GM21381 (cell line): ENCODE results near the gene CABLES2.

ENCODE experiments used
- ATAC-seq: cut with Tn5 transposase; IDR thresholded peaks from one replicate; pipeline ENCODE4 v1.9.1; 2021; ENCODE audit warnings: mild to moderate bottlenecking, moderate library complexity; ENCODE audit not compliant: unreplicated experiment

CABLES2 gene

DNA sequence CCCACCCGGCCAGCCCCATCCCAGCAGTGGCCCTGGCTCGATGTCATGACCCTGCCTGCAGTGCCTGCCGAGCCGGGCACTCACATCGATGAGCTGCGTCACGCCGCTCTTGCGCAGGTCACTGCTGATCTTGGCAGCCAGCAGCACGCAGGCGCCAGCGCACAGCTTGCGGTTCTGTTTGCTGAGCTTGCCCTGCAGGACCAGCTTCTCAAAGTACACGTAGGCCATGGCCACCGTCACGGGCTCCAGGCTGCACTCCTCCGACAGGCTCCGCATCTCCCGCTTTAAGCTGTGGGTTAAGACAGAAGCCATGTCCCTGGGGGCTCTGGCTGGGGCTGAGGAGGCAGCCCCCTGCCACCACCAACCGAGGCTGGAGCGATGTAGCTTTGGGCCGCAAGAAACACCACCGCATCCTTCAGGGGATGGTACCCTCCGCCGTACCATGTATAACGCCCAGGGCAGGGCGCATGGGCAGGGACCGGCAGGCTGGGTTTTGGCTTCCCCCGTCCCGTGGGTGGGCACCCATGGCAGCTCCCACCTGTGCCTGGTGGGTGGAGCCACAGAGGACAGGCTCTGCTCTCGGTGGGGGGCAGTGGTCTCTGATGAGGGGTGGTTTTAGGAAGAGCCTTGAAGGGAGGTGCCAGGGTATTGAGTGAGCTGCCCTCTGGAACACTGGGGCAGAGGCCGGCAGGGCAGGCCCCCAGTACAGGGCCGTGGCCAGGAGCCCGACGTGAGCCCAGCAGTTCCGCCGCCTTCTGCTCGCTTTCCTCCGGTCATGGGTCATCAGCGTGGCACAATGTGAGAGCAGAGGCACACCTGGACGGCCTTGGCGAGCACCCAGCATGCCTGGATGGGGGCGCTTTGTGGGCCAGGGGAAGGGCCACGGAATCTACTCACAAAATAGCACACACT, 15.7 kb downstream of the CABLES2 start:
- no peak for ATAC-seq

DNA sequence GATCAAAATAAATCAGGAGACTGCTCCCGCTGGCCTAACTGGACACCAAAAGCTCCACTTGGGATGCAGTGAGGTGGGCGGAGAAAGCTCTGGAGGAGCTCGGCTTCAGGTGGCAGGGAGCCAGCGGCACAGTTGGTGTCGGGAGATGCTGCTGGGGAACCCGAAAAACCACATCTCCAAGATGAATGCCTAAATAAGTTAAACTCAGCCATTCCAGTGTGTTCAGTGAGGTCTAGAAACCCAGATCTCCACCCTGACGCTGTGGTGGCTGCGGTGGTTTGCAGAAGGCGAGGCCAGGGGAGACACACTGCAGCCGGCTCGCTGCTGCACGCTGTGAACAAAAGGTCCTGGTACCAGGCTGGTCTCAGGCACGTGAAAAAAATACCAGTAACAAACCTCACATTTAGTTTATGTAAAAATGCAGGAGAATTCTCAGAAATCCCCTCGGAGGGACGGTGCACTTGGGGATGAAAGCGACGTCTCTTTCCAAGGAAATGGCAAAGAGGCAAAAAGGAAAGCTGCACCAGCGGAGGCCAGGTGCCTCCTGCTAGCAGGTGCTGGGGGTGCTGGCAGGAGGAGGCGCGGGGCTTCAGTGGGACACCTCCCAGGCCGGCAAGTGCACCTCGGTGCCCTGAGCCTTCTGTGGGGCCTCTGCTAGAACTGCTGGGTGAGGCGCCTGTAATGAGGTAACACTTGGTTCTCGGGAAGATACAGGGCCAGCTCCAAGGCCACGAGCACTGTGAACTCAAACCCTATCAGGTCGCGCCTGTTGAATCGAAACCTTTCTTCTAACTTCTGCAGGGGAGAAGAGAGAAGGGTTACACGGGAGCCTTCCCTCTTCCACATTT, 16.5 kb downstream of the CABLES2 start:
- ATAC-seq = no peak

DNA sequence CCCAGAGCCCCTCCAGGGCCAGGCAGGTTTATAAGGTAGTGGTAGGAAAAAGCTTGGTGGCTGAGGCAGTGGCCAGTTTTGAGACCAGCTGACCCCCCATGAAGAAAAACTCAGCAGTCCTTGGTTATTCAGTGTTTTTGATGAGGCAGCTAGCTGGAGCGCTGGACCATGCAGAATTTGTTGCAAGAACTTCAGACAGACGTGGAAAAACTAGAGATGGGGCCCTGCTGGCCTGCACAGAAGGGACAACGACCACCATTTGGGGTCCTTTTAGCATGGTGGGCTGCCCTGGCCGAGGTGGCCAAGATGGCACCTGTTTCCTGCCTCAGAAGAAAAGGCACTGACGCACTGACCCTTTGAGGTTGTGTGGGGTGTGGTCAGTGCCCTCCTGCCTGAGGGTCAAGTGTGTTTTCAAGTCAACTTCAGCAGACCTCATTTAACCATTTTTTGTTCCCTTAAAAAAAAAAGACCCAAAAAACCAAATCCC, 17.4 kb downstream of the CABLES2 start:
- ATAC-seq = no peak

GRCh38 chr20:62388839-62389600, 18.1 kb downstream of the CABLES2 start:
- no peak for ATAC-seq

DNA sequence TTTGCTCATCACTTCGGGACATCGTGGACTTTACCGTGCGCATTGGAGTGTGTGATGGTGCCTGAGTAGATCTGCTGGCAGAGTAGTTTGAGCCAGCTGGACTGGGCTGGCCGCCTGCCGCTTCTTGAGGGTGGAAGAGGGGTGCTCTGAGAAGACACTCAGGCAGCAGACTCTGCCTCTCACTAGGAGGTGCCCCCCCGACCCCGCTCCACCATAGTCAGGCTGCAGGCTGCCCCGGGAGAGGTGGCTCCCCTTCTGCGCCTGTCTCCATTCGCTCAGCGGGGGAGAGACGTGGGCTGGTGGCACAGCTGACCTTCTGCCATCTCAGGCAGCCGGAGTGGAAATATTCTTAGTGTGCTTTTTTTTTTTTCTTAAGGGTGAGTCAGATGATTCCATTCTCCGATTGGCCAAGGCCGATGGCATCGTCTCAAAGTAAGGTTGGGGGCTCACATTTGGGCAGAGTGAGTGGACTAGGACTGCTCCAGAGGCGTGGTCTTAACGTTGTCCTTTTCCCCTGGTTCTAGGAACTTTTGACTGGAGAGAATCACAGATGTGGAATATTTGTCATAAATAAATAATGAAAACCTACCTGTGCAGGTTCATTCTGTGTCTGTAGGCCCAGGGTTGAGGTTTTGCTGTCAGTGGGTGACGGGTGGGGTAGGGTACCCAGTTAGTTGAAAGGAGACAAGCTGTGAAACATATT, 19.0 kb downstream of the CABLES2 start:
- no peak for ATAC-seq

GRCh38 chr20:62387219-62387913, 19.7 kb downstream of the CABLES2 start:
- no peak for ATAC-seq

GRCh38 chr20:62386383-62387218, 20.5 kb downstream of the CABLES2 start, which contains the start of gene RPS21:
TSS of gene RPS21 (plus strand) at chr20:62387103. CDS start at chr20:62387339, 236 bp downstream.
- ATAC-seq = peak; percentile 75

- no peak for ATAC-seq
Measured at GRCh38 chr20:62382306-62383198, 24.5 kb downstream of the CABLES2 start.

DNA sequence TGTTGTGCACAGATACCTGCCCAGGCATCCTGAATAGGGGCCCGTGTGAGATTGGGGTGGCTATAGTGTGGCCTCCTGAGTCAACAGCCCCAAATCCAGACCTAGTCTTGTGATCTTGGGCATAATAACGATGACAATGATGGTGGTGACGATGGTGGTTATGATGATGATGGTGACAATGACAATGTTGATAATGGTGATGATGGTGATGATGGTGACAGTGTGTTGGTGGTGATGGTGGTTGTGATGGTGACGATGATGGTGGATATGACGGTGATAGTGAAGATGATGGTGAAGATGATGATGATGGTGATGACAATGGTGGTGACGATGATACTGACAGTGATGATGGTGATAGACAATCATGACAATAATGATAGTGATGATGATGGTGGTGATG, 25.2 kb downstream of the CABLES2 start:
- ATAC-seq = no peak

DNA sequence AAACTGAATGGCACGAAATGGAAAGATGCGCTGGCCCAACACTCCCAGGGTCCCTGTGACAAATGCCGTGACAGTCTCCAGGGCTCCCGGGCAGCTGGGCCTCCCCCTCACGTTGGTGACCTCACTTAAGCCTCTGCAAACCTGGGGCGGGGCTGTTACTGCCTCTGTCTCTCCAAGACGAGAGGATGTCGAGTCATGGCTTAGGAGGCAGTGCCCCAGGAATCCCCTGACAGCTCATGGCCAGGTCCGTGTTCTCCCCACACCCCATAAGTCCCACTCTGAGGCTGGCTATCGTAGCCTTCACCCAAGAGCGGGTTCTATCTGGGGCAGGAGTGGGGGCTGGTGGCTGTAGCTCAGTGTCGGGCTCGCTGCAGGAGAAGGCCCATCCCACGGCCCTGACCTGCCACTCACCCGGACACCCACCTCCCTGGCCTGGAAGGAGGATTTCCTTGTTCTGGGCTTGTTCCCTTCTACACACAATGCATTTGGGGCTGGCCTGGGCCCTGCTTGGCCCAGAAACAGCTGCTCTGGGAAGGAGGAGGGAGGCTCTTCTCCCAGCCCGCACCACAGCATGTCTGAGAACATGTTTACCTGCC, 25.8 kb downstream of the CABLES2 start:
- ATAC-seq = no peak

- no peak for ATAC-seq
Measured at GRCh38 chr20:62378215-62378614, 28.9 kb downstream of the CABLES2 start.

GRCh38 chr20:62377615-62378178, 29.4 kb downstream of the CABLES2 start:
- ATAC-seq = no peak

DNA sequence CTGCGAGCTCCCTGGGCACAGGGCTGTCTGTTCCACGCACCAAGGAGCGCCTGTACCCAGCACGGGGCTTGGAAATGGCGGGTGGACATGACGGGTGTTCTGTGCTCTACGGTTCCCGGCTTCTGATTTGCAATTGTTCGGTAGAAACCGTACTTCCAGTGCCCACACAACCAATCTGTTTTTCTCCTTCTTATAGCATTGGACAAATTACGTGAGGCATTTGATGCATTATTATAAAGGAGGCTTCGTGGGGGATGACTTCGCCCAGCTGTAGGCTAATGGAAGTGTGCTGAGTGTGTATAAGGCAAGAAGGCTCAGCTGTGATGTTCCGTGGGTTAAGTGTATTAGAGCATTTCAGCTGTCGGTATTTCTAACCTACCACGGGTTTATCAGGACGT, 30.0 kb downstream of the CABLES2 start:
- ATAC-seq = no peak

- no peak for ATAC-seq
Measured at GRCh38 chr20:62376112-62377063, 30.7 kb downstream of the CABLES2 start.

DNA sequence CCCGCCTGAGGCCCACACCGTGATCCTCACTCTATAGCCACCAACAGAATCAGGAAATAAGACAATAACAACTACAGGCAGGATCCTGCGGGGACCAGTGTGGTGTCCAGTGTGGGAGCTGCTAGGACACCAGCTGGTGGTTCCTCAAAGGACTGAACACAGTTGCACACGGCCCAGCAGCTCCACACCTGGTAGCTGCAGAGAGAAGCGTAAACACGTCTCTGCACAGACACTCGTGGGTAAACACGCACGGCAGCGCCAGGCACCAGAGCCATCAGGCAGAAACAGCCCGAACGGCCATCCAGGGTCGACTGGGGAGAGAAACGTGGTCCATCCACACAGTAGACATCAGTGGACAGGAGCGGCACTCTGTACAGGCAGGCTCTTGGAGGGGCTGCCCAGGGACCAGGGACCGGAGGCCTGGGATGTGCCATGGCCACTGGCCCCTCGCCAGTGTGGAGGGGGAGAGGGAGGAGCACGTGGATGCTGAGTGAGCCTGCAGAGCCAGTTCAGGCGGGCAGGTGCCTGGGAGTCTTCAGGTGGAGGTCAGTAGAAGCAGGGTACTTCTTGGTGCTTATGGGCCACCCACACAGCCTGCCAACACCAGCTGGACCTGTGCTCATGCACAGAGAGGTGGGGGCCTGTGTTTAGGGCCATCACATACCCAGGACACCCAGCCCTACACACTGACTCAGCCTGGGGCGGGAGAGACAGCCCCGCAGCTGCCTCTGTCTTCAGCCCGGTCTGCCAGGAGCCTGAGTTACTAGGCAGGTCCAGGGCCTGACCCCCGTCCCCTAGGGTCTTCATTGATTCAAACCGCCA, 32.5 kb downstream of the CABLES2 start:
- no peak for ATAC-seq
